Lung (tissue), 13 donors: ENCODE data around the gene ANKRD30BL. TPM values are rescaled to one million over a fixed set of nuclear protein-coding genes. Genes with fewer than 3 reads are reported as not detected.
"Not testable (repeated sequence)": the region's sequence is repeated elsewhere in the genome, so short reads cannot be mapped to it uniquely, and the experiment has no call there.

Source experiments
- ATAC-seq: fragments of 200-7000 bp; cut with Tn5 transposase; one replicate; pipeline ENCODE4 v1.9.1; 2020; ENCODE audit warnings: moderate number of reproducible peaks; ENCODE audit not compliant: insufficient read depth, low FRiP score
- DNase-seq, 3 donors: peaks; one replicate each; pipeline ENCODE4 v3.0.0-alpha.2; 2013 to 2017
- H3K27ac ChIP-seq, 2 donors: one replicate each; pipeline ENCODE4 v1.5.1; 2013; ENCODE audit warnings: mild to moderate bottlenecking in 2 of 2, moderate library complexity in 2 of 2, control low read depth in 1 of 2, inconsistent platforms in 1 of 2, low read depth in 1 of 2, low read length in 1 of 2
- H3K27me3 ChIP-seq, 3 donors: one replicate each; pipeline ENCODE4 v1.5.1; 2013; ENCODE audit warnings: low read length in 2 of 3; ENCODE audit not compliant: control insufficient read depth in 3 of 3, insufficient read depth in 3 of 3
- H3K36me3 ChIP-seq, 4 donors: one replicate each; pipeline ENCODE4 v1.5.1; 2013; ENCODE audit warnings: low read length in 4 of 4, mild to moderate bottlenecking in 1 of 4, moderate library complexity in 1 of 4; ENCODE audit not compliant: control insufficient read depth in 4 of 4, insufficient read depth in 4 of 4
- H3K4me1 ChIP-seq, 5 donors: one replicate each; pipeline ENCODE4 v1.5.1; 2013; ENCODE audit warnings: low read length in 5 of 5, mild to moderate bottlenecking in 2 of 5, moderate library complexity in 1 of 5; ENCODE audit not compliant: control insufficient read depth in 5 of 5, insufficient read depth in 5 of 5
- H3K4me3 ChIP-seq: one replicate; pipeline ENCODE4 v1.5.1; 2013; ENCODE audit warnings: mild to moderate bottlenecking, control low read depth, moderate library complexity
- H3K9ac ChIP-seq, 2 donors: one replicate each; pipeline ENCODE4 v1.5.1; 2013; ENCODE audit warnings: low read length in 2 of 2, control low read depth in 1 of 2; ENCODE audit not compliant: insufficient read depth in 1 of 2
- H3K9me3 ChIP-seq, 4 donors: one replicate each; pipeline ENCODE4 v1.5.1; 2013; ENCODE audit warnings: low read length in 3 of 4, mild to moderate bottlenecking in 1 of 4, moderate library complexity in 1 of 4; ENCODE audit not compliant: control insufficient read depth in 4 of 4, insufficient read depth in 3 of 4
- WGBS, 2 donors: extraction: QIAGEN DNeasy Blood & Tissue Kit; methylation state at CpG; one replicate each; pipeline ENCODE4 v1.1.7; 2013; 5-methylcytosine and 5-hydroxymethylcytosine counted together
- polyA plus RNA-seq, 2 donors: library from polyadenylated mRNA; stranded (reverse); fragments of 200-250 nt; gene quantifications; one replicate each; pipeline ENCODE4 v1.2.1, GENCODE V29; 2013
- small RNA-seq: library from RNA; depleted of rRNA; stranded (forward); fragments of <200 nt; gene quantifications from one replicate; pipeline ENCODE3, GENCODE V24; 2014; ENCODE audit warnings: low replicate concordance
- total RNA-seq, 2 donors: library from RNA; depleted of rRNA in 1 of 2; stranded (reverse); fragments of >200 nt in 1 of 2; gene quantifications; one replicate each; pipeline ENCODE4 v1.2.1, GENCODE V29; 2014 to 2021
- TF ChIP-seq, protein P1 (sequence below): IDR thresholded peaks from 2 replicates; pipeline ENCODE4 v1.5.1; 2012; ENCODE audit warnings: mild to moderate bottlenecking; ENCODE audit errors: control extremely low read depth, extremely low read depth
- donor health status: control.
- donor health status: control.
- donor health status: Bipolar disorder and iron deficiency.
- donor health status: healthy.
- donor health status: DM: yes; HTN: yes; CAD: no.

Gene ANKRD30BL
- total and polyA plus RNA-seq, 4 donors: 3.8 TPM; not detected in 3

DNA sequence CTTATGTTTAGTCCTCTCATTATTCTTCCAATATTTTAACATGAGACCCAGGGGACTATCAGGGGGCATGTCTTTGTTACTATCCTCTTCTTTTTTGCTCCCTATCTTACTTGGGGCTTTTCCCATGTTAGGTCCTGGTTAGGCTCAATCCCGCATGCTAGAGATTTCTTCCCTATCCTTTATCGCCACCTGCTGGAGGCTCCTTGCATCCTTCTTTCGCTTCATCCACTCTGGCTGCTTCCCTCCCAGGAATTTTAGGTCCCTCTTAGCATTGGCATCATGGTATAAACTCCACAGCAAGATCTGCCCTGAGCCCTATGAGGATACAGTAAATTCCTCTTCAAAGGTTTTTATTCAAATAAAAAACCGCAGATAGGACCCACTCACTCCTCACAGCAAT is 15.0 kb downstream of the ANKRD30BL start:
- not testable (repeated sequence) for H3K27ac ChIP-seq, ATAC-seq, H3K9ac ChIP-seq, H3K4me1 ChIP-seq, H3K27me3 ChIP-seq, H3K9me3 ChIP-seq, H3K4me3 ChIP-seq, H3K36me3 ChIP-seq
- 4 to 6% methylated on average over 4 of the region's 4 CpGs for WGBS, 2 donors
- TF ChIP-seq, protein P1, sequence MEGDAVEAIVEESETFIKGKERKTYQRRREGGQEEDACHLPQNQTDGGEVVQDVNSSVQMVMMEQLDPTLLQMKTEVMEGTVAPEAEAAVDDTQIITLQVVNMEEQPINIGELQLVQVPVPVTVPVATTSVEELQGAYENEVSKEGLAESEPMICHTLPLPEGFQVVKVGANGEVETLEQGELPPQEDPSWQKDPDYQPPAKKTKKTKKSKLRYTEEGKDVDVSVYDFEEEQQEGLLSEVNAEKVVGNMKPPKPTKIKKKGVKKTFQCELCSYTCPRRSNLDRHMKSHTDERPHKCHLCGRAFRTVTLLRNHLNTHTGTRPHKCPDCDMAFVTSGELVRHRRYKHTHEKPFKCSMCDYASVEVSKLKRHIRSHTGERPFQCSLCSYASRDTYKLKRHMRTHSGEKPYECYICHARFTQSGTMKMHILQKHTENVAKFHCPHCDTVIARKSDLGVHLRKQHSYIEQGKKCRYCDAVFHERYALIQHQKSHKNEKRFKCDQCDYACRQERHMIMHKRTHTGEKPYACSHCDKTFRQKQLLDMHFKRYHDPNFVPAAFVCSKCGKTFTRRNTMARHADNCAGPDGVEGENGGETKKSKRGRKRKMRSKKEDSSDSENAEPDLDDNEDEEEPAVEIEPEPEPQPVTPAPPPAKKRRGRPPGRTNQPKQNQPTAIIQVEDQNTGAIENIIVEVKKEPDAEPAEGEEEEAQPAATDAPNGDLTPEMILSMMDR: peak; percentile 12
- peak; percentile 41 to 71 (median 64) for DNase-seq

Small RNA genes within 50 kb of the gene (small RNA-seq; reads per million reads assigned to genes)
- gene RNU6-1132P: not detected
